H9 (cell line): ENCODE measurements around the gene TLN1. TPM values are rescaled to one million over a fixed set of nuclear protein-coding genes. Genes with fewer than 3 reads are reported as not detected.

Source experiments
- DNase-seq: peaks from one replicate; pipeline ENCODE4 v3.0.0-alpha.2; 2017
- H2AFZ ChIP-seq: one replicate; pipeline ENCODE4 v1.6.1; 2013; ENCODE audit warnings: mild to moderate bottlenecking, low read length, control low read depth, moderate library complexity
- H2AK5ac ChIP-seq: 2 replicates; pipeline ENCODE4 v1.6.1; 2013; ENCODE audit warnings: low read length, control low read depth, mixed read lengths; ENCODE audit not compliant: insufficient read length
- H2BK120ac ChIP-seq: one replicate; pipeline ENCODE4 v1.6.1; 2013; ENCODE audit warnings: low read depth, mild to moderate bottlenecking, low read length, control low read depth, inconsistent platforms; ENCODE audit not compliant: poor library complexity, severe bottlenecking
- H2BK12ac ChIP-seq: 2 replicates; pipeline ENCODE4 v1.6.1; 2013; ENCODE audit warnings: low read length, control low read depth, mixed read lengths, low read depth; ENCODE audit not compliant: insufficient read length
- H2BK15ac ChIP-seq: 2 replicates; pipeline ENCODE4 v1.6.1; 2013; ENCODE audit warnings: low read depth, low read length, control low read depth
- H2BK20ac ChIP-seq: one replicate; pipeline ENCODE4 v1.6.1; 2013; ENCODE audit warnings: low read depth, mild to moderate bottlenecking, low read length, control low read depth, inconsistent platforms; ENCODE audit not compliant: poor library complexity, severe bottlenecking
- H2BK5ac ChIP-seq: 2 replicates; pipeline ENCODE4 v1.6.1; 2013; ENCODE audit warnings: low read length, control low read depth, mixed read lengths; ENCODE audit not compliant: insufficient read length
- H3K14ac ChIP-seq: 2 replicates; pipeline ENCODE4 v1.6.1; 2013; ENCODE audit warnings: low read length, control low read depth; ENCODE audit not compliant: insufficient read depth
- H3K18ac ChIP-seq: 2 replicates; pipeline ENCODE4 v1.6.1; 2013; ENCODE audit warnings: low read depth, mild to moderate bottlenecking, mixed read lengths, low read length, control low read depth; ENCODE audit not compliant: insufficient read length
- H3K23ac ChIP-seq: 2 replicates; pipeline ENCODE4 v1.6.1; 2013; ENCODE audit warnings: low read length, control low read depth, mixed read lengths, low read depth; ENCODE audit not compliant: insufficient read length
- H3K23me2 ChIP-seq: 2 replicates; pipeline ENCODE4 v1.6.1; 2013; ENCODE audit warnings: low read depth, mild to moderate bottlenecking, mixed read lengths, low read length, control low read depth; ENCODE audit not compliant: insufficient read length, poor library complexity, severe bottlenecking
- H3K27ac ChIP-seq: 2 replicates; pipeline ENCODE4 v1.5.1; 2013; ENCODE audit warnings: low read length, control low read depth, mixed read lengths, low read depth; ENCODE audit not compliant: insufficient read length
- H3K27me3 ChIP-seq: 2 replicates; pipeline ENCODE4 v1.6.1; 2013; ENCODE audit warnings: low read length, control low read depth, inconsistent platforms; ENCODE audit not compliant: insufficient read depth
- H3K4ac ChIP-seq: 2 replicates; pipeline ENCODE4 v1.6.1; 2013; ENCODE audit warnings: low read depth, mild to moderate bottlenecking, control low read depth, inconsistent platforms, low read length, moderate library complexity
- H3K4me1 ChIP-seq: 2 replicates; pipeline ENCODE4 v1.6.1; 2013; ENCODE audit warnings: low read length, control low read depth, inconsistent platforms; ENCODE audit not compliant: insufficient read depth
- H3K4me2 ChIP-seq: 2 replicates; pipeline ENCODE4 v1.6.1; 2013; ENCODE audit warnings: low read length, control low read depth, mixed read lengths; ENCODE audit not compliant: insufficient read length, insufficient read depth
- H3K56ac ChIP-seq: 2 replicates; pipeline ENCODE4 v1.6.1; 2013; ENCODE audit warnings: low read depth, mild to moderate bottlenecking, mixed read lengths, low read length, control low read depth; ENCODE audit not compliant: insufficient read length
- H3K79me1 ChIP-seq: 2 replicates; pipeline ENCODE4 v1.6.1; 2013; ENCODE audit warnings: low read depth, mild to moderate bottlenecking, moderate library complexity, low read length, control low read depth, inconsistent platforms; ENCODE audit not compliant: insufficient read depth, poor library complexity, severe bottlenecking
- H3K79me2 ChIP-seq: 2 replicates; pipeline ENCODE4 v1.6.1; 2013; ENCODE audit warnings: low read length, control low read depth, inconsistent platforms; ENCODE audit not compliant: insufficient read depth
- H3K9ac ChIP-seq: 2 replicates; pipeline ENCODE4 v1.6.1; 2013; ENCODE audit warnings: low read length, control low read depth, mixed read lengths; ENCODE audit not compliant: insufficient read length; ENCODE audit errors: extremely low read depth
- H3K9me3 ChIP-seq: one replicate; pipeline ENCODE4 v1.6.1; 2013; ENCODE audit warnings: low read depth, low read length, inconsistent platforms; ENCODE audit not compliant: control insufficient read depth
- H3T11ph ChIP-seq: one replicate; pipeline ENCODE4 v1.6.1; 2013; ENCODE audit warnings: mild to moderate bottlenecking, low read length, control low read depth, inconsistent platforms
- H4K20me1 ChIP-seq: one replicate; pipeline ENCODE4 v1.6.1; 2013; ENCODE audit not compliant: control insufficient read depth, insufficient read length, insufficient read depth
- H4K5ac ChIP-seq: 2 replicates; pipeline ENCODE4 v1.6.1; 2013; ENCODE audit warnings: low read depth, mild to moderate bottlenecking, mixed read lengths, low read length, control low read depth; ENCODE audit not compliant: insufficient read length
- H4K8ac ChIP-seq: replicated peaks from 2 replicates; pipeline ENCODE4 v1.6.1; 2013; ENCODE audit warnings: low read length, control low read depth, mixed read lengths, low read depth; ENCODE audit not compliant: insufficient read length
- H4K91ac ChIP-seq: 2 replicates; pipeline ENCODE4 v1.6.1; 2013; ENCODE audit warnings: low read depth, mild to moderate bottlenecking, moderate library complexity, mixed read lengths, low read length, control low read depth; ENCODE audit not compliant: insufficient read length
- H3K27ac Mint-ChIP-seq, 3 experiments: 2 replicates in 2 of 3; 3 replicates in 1 of 3; pipeline ENCODE4 v1.8.0; 2020 to 2021; ENCODE audit warnings: mixed read lengths in 3 of 3, mild to moderate bottlenecking in 1 of 3, moderate library complexity in 1 of 3
- H3K27me3 Mint-ChIP-seq: 2 replicates; pipeline ENCODE4 v1.8.0; 2021; ENCODE audit warnings: low read depth, mild to moderate bottlenecking, moderate library complexity, mixed read lengths
- H3K36me3 Mint-ChIP-seq, 3 experiments: 2 replicates in 2 of 3; 3 replicates in 1 of 3; pipeline ENCODE4 v1.8.0; 2020 to 2021; ENCODE audit warnings: low read depth in 3 of 3, mixed read lengths in 3 of 3; ENCODE audit not compliant: insufficient read depth in 1 of 3
- H3K4me1 Mint-ChIP-seq, 2 experiments: 2 replicates each; pipeline ENCODE4 v1.8.0; 2020; ENCODE audit warnings: mixed read lengths in 2 of 2
- H3K4me3 Mint-ChIP-seq, 2 experiments: 2 replicates in 1 of 2; 3 replicates in 1 of 2; pipeline ENCODE4 v1.8.0; 2020 to 2021; ENCODE audit warnings: mild to moderate bottlenecking in 2 of 2, mixed read lengths in 2 of 2, moderate library complexity in 1 of 2
- H3K9me3 Mint-ChIP-seq, 2 experiments: 2 replicates in 1 of 2; 3 replicates in 1 of 2; pipeline ENCODE4 v1.8.0; 2020; ENCODE audit warnings: mild to moderate bottlenecking in 2 of 2, mixed read lengths in 2 of 2, moderate library complexity in 1 of 2
- WGBS: extraction: QIAGEN DNeasy Blood & Tissue Kit; methylation state at CpG from one replicate; pipeline ENCODE4 v1.1.7; 2013; ENCODE audit warnings: missing lambda C conversion rate, low lambda C conversion rate, mixed read lengths; ENCODE audit not compliant: insufficient read length; ENCODE audit errors: extremely low coverage; 5-methylcytosine and 5-hydroxymethylcytosine counted together
- total RNA-seq: library from RNA; stranded (reverse); gene quantifications from 2 replicates; pipeline ENCODE4 v1.2.1, GENCODE V29; 2021
- TF ChIP-seq, protein P1 (sequence below): fragments of 200-600 bp; sonication (generic); conservative IDR thresholded peaks from 3 replicates; pipeline ENCODE4 v1.8.0; 2021; ENCODE audit warnings: antibody characterized with exemption, mild to moderate bottlenecking

Gene TLN1
- total RNA-seq, 1 experiment from 2014 or later = 102 TPM

DNA sequence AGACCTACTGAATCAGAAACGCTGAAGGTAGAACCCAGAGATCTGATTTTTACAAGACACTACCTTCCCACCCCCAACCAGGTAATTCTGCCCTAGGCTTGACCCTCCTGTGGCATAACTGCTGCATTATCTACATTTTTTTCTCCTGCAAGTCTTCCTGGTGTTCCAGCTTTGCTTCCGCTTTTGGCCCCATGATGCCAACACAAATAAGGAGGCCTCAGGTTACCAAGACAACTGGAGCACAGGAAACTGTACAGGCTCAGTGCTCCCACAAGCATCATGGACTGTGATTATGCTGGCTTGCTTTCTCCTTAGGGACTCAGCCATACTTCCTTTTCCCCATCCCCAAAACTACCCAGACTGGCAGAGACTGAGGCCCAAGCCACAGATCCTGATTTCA is 28.7 kb upstream of the TLN1 start:
- H4K5ac ChIP-seq = no peak overlapping the region
- H3K9me3 Mint-ChIP-seq = no peaks in the 10 kb centered on the region
- H3K23ac ChIP-seq = no peak overlapping the region
- no peak overlapping the region for H2BK15ac ChIP-seq
- H3K9ac ChIP-seq = no peak overlapping the region
- no peak overlapping the region for H4K91ac ChIP-seq
- no peaks in the 10 kb centered on the region for H3K27me3 Mint-ChIP-seq
- no peak overlapping the region for H3T11ph ChIP-seq
- no peaks in the 10 kb centered on the region; the same call in 1 of the 2 replicates for H3K79me2 ChIP-seq
- H2BK120ac ChIP-seq = no peak overlapping the region
- H3K4me2 ChIP-seq = no peak overlapping the region
- no peaks in the 10 kb centered on the region for H3K9me3 ChIP-seq
- H3K14ac ChIP-seq = no peak overlapping the region
- H2AFZ ChIP-seq = no peak overlapping the region
- H3K36me3 Mint-ChIP-seq = peaks cover 0 to 7% (median 3%) of the 10 kb centered on the region in 3 experiments; a peak in 4 of 7 replicates
- H2BK5ac ChIP-seq = no peak overlapping the region
- H2BK12ac ChIP-seq = no peak overlapping the region
- H3K23me2 ChIP-seq = peaks cover 3% of the 10 kb centered on the region
- WGBS = no CpG with 5 or more reads among the region's 2 CpGs
- no peak for DNase-seq
- H2AK5ac ChIP-seq = no peak overlapping the region
- no peak overlapping the region for H3K4ac ChIP-seq
- H3K18ac ChIP-seq = no peak overlapping the region
- H2BK20ac ChIP-seq = no peak overlapping the region
- H3K56ac ChIP-seq = no peak overlapping the region
- H3K4me3 Mint-ChIP-seq = no peak overlapping the region
- H3K27me3 ChIP-seq = no peaks in the 10 kb centered on the region
- H4K20me1 ChIP-seq = no peaks in the 10 kb centered on the region
- H3K4me1 ChIP-seq = no peaks in the 10 kb centered on the region
- H3K27ac ChIP-seq = no peak overlapping the region
- peak overlapping the region in 1 of 3 experiments; percentile 78; a peak in 1 of 7 replicates for H3K27ac Mint-ChIP-seq
- no peak overlapping the region for H4K8ac ChIP-seq
- TF ChIP-seq, protein P1, sequence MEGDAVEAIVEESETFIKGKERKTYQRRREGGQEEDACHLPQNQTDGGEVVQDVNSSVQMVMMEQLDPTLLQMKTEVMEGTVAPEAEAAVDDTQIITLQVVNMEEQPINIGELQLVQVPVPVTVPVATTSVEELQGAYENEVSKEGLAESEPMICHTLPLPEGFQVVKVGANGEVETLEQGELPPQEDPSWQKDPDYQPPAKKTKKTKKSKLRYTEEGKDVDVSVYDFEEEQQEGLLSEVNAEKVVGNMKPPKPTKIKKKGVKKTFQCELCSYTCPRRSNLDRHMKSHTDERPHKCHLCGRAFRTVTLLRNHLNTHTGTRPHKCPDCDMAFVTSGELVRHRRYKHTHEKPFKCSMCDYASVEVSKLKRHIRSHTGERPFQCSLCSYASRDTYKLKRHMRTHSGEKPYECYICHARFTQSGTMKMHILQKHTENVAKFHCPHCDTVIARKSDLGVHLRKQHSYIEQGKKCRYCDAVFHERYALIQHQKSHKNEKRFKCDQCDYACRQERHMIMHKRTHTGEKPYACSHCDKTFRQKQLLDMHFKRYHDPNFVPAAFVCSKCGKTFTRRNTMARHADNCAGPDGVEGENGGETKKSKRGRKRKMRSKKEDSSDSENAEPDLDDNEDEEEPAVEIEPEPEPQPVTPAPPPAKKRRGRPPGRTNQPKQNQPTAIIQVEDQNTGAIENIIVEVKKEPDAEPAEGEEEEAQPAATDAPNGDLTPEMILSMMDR = no peak
- peaks cover 36 to 40% of the 10 kb centered on the region in 2 experiments for H3K4me1 Mint-ChIP-seq
- H3K79me1 ChIP-seq = no peaks in the 10 kb centered on the region
